ENCODE measurements around the gene TP53I11.
A peak's percentile ranks its signal among the peaks of the same experiment; 100 is the strongest.

Gene TP53I11

GRCh38 chr11:44978274-44978960 lies 27.7 kb upstream of the TP53I11 start:
- DNase-seq, result no peak

GRCh38 chr11:44977493-44977984 lies 26.9 kb upstream of the TP53I11 start:
- DNase-seq, result peak; percentile 9

DNA sequence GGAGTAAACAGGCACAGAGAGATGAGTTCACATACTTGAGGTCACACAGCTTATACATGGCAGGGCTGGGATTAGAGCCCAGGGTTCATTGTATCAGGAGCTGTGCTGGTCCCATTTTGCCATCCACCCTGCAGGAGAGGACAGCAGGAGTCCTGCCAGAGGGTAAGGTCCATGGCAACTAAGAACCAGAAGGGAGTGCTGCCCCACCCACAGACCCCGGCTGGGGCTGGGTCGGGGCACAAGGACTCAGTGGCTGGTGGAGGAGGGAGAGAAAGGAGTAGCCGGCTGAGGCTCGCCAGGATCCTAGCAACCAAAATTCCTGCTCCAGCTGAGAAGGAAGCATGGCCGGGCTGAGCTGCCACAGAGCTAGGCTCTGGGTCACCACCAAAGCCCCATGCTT lies 25.9 kb upstream of the TP53I11 start:
- no peak for DNase-seq

- no peak for DNase-seq
Observed at GRCh38 chr11:44974402-44975000, 23.8 kb upstream of the TP53I11 start.

DNA sequence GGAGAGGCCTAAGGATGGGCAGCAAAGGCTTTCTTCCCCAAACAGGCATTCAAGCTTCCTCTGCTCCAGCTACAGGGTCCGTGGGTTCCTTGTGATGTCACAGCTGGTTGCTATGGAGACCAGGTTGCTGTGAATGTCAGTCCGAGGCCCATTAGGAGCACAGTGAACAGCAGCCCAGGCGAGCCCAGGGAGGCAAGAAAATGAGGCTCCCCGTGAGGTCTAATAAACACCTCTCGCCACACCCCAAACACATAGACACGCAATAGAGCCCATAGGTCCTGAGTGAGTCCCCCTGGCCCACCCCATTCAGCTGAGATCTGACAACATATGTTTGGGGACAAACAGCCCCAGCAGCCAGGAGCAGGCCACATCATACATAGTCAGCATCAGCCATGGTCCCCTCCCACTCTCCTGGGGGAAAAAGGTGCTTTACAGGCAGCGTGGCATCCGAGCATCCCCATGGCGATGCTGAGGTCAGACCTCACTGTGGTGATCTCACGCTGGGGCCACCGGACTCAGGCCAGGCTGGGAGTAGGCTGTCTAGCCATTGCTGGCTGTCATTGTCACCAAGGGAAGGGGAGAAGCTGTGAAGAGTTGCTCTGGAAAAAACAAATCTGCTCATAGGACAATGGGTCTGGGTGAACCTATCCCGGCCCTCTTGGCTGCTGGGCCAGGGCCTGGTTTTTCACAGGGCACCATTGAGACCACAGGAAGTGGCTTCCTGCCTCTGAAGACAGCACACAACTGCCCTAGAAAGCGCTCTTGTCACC lies 23.1 kb upstream of the TP53I11 start:
- no peak for DNase-seq

GRCh38 chr11:44972746-44973435 lies 22.2 kb upstream of the TP53I11 start:
- no peak for DNase-seq

DNA sequence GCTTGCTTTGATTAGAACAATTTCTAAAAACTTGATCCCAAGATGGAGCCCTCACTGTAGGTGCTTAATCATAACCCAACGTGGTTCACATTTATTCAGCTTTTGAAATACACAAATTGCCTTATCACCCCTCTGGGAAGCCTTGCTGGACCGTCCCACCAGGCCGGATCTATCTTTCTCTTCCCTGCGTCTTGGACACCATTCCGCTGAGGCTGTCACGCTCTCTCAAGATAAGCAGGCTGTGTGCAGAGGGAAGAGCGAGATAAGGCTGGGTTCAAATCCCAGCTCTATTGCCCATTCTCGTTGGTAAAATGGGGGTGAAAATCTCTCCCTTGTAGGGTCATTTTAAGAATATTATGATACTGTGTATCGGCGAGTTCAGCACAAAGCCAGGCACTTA lies 20.5 kb upstream of the TP53I11 start:
- DNase-seq, result no peak

- DNase-seq, result no peak
Observed at GRCh38 chr11:44970293-44970692, 19.6 kb upstream of the TP53I11 start.

DNA sequence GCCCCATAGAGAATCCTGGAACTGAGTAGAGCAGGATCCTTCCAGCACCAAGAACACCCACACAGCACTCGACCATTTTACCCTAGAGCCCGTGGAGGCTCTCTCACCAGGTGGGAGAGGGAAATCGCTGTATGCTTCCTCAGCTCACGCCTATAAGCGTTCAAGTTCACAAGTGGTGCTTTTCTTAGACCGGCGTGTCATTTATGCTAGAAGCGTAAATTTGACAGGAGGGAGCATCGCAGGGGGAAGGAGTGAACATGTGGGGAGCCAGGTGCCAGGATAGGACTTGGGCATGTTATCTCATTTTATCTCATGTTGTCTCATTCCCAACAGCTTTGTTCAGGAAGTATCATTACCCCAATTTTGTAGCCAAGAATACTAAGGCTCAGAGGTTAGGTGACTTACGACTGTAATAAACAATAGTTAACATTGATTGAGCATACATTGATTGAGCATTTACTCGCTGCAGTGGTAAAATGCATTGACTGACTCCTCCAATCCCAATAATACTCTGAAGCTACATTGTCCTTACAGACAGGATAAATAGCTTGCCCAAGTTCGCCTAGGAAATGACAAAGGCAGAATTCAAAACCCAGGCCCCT lies 19.1 kb upstream of the TP53I11 start:
- no peak for DNase-seq

DNA sequence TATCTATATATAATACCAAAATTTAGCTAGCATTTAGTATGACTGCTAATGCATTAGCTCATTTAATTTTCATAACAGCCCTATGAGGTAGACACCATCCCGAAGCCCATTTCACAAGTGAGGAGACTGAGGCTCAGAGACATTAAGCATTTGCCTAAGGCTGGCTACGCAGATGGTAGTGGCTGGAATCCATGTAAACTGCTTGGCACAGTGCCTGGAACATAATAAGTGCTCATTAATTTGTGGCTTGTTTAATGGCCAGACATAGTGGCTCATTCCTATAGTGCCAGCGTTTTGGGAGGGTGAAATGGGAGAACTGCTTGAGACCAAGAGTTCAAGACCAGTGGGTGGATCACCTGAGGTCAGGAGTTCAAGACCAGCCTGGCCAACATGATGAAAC lies 17.8 kb upstream of the TP53I11 start:
- no peak for DNase-seq

GRCh38 chr11:44967930-44968496 lies 17.3 kb upstream of the TP53I11 start:
- DNase-seq, result no peak

- no peak for DNase-seq
Observed at GRCh38 chr11:44966694-44967093, 16.0 kb upstream of the TP53I11 start.

- no peak for DNase-seq
Observed at GRCh38 chr11:44964526-44965209, 14.0 kb upstream of the TP53I11 start.

- DNase-seq, result no peak
Observed at GRCh38 chr11:44963948-44964347, 13.3 kb upstream of the TP53I11 start.

- no peak for DNase-seq
Observed at GRCh38 chr11:44963136-44963535, 12.5 kb upstream of the TP53I11 start.

DNA sequence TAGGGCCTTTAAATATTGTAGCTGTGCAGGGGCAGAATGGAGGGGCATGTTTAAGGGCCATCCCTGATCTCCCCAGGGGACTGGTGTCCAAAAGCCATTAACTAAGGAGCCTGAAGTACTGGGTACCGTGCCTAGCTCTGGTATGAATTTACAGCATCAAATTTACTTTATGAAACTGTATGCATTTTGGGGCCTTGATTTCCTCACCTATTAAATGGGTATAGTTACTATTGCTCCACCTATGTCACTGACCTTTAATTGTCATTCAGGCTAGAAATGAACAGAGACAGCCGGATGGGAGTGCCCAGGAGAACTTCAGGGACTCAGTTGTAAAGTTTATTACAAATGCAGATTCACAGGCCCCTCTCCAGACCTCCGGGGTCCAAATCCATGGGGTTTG lies 11.8 kb upstream of the TP53I11 start:
- DNase-seq, result no peak

- peak; percentile 7 for DNase-seq
Observed at GRCh38 chr11:44960200-44960845, 9.6 kb upstream of the TP53I11 start.

DNA sequence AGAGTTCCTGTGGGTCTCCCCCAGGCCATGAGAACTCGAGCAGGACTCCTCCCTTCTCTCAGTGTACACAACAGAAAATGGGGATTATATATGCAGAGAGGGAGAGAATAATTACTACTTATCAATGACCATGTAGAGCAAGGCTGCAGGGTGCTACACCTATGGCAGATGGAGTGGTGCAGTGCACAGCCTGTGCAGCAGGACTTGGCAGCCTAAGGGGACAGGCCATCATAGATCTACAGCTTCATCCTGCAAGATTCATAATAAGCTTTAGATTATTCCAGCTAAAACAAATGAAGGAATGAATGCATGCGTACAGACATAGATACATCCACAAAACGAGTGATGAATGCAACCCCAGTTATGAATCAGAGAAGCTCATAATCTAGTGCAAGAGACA lies 8.4 kb upstream of the TP53I11 start:
- DNase-seq, result no peak

- no peak for DNase-seq
Observed at GRCh38 chr11:44957776-44958564, 7.3 kb upstream of the TP53I11 start.

GRCh38 chr11:44957040-44957515 lies 6.4 kb upstream of the TP53I11 start:
- no peak for DNase-seq
